KMS-11 (cell line): ENCODE data around the gene ESYT1.

Source experiments
- H2AFZ ChIP-seq: fragments of 200-600 bp; sonication (generic); 2 replicates; pipeline ENCODE4 v1.6.1; 2016; ENCODE audit warnings: antibody characterized with exemption, mixed run types, low read depth
- H3K27ac ChIP-seq: fragments of 200-600 bp; sonication (generic); 2 replicates; pipeline ENCODE4 v1.6.1; 2016; ENCODE audit warnings: mild to moderate bottlenecking, mixed run types
- H3K27me3 ChIP-seq: fragments of 200-600 bp; sonication (generic); 2 replicates; pipeline ENCODE4 v1.6.1; 2017; ENCODE audit warnings: mild to moderate bottlenecking, low read depth, mixed run types, moderate library complexity; ENCODE audit not compliant: insufficient read depth
- H3K36me3 ChIP-seq: fragments of 200-600 bp; sonication (generic); 2 replicates; pipeline ENCODE4 v1.6.1; 2017; ENCODE audit warnings: mild to moderate bottlenecking, mixed run types; ENCODE audit not compliant: insufficient read depth
- H3K4me1 ChIP-seq: fragments of 200-600 bp; sonication (generic); 2 replicates; pipeline ENCODE4 v1.6.1; 2016; ENCODE audit warnings: mild to moderate bottlenecking, low read depth, mixed run types; ENCODE audit not compliant: poor library complexity, severe bottlenecking
- H3K4me2 ChIP-seq: fragments of 200-600 bp; sonication (generic); 2 replicates; pipeline ENCODE4 v1.7.0; 2016; ENCODE audit warnings: mild to moderate bottlenecking, mixed run types
- H3K4me3 ChIP-seq: fragments of 200-600 bp; sonication (generic); IDR thresholded peaks from 2 replicates; pipeline ENCODE4 v1.6.1; 2017; ENCODE audit warnings: low read depth, low read length, mixed read lengths; ENCODE audit not compliant: insufficient read depth
- H3K79me2 ChIP-seq: fragments of 200-600 bp; sonication (generic); 2 replicates; pipeline ENCODE4 v1.6.1; 2016; ENCODE audit warnings: low read depth, mixed run types; ENCODE audit not compliant: insufficient read depth
- H3K9ac ChIP-seq: fragments of 200-600 bp; sonication (generic); 2 replicates; pipeline ENCODE4 v1.6.1; 2016; ENCODE audit warnings: mild to moderate bottlenecking, mixed run types
- H4K20me1 ChIP-seq: fragments of 200-600 bp; sonication (generic); 2 replicates; pipeline ENCODE4 v1.6.1; 2016; ENCODE audit warnings: mild to moderate bottlenecking, mixed run types; ENCODE audit not compliant: insufficient read depth
- TF ChIP-seq, protein P1 (sequence below): fragments of 200-600 bp; sonication (generic); conservative IDR thresholded peaks from 2 replicates; pipeline ENCODE4 v1.6.1; 2017; ENCODE audit warnings: low read depth, mild to moderate bottlenecking, antibody characterized with exemption, low read length, moderate library complexity, mixed read lengths

Gene ESYT1

GRCh38 chr12:56129942-56130495 is 2.0 kb downstream of the ESYT1 start:
- Histone ChIP-seq H3K79me2 (peaks cover 26% of the 10 kb centered on the region; the same call in 1 of the 2 replicates), H3K9ac (peak overlapping the region; percentile 63; the same call in 1 of the 2 replicates), H2AFZ (no peak overlapping the region), H3K27me3 (no peaks in the 10 kb centered on the region), H3K36me3 (peaks cover 4% of the 10 kb centered on the region; the same call in 1 of the 2 replicates), H3K4me1 (peaks cover 52% of the 10 kb centered on the region), H4K20me1 (no peaks in the 10 kb centered on the region), H3K4me2 (peak overlapping the region; percentile 86), H3K4me3 (no peak overlapping the region), H3K27ac (peak overlapping the region; percentile 35; the same call in 1 of the 2 replicates)
- TF ChIP-seq, protein P1, sequence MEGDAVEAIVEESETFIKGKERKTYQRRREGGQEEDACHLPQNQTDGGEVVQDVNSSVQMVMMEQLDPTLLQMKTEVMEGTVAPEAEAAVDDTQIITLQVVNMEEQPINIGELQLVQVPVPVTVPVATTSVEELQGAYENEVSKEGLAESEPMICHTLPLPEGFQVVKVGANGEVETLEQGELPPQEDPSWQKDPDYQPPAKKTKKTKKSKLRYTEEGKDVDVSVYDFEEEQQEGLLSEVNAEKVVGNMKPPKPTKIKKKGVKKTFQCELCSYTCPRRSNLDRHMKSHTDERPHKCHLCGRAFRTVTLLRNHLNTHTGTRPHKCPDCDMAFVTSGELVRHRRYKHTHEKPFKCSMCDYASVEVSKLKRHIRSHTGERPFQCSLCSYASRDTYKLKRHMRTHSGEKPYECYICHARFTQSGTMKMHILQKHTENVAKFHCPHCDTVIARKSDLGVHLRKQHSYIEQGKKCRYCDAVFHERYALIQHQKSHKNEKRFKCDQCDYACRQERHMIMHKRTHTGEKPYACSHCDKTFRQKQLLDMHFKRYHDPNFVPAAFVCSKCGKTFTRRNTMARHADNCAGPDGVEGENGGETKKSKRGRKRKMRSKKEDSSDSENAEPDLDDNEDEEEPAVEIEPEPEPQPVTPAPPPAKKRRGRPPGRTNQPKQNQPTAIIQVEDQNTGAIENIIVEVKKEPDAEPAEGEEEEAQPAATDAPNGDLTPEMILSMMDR = no peak

DNA sequence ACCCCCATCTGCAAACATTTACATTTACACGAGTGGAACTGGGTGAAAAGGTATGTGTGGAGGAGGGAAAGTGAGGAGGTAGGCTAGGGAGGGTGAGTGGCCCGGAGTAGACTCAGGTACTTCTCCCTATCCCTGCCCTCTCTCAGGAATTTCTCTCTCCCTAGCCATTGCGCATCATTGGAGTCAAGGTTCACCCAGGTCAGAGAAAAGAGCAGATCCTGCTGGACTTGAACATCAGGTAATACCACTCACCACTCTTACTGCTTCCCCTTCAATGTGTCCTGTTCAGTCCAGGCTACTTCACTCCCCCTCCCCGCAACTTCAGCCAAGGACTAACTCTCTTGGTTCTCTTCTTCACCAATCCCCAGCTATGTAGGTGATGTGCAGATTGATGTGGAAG is 2.8 kb downstream of the ESYT1 start:
- TF ChIP-seq, protein P1 = no peak
- Histone ChIP-seq H3K9ac (no peak overlapping the region), H3K27ac (no peak overlapping the region), H3K27me3 (no peaks in the 10 kb centered on the region), H3K36me3 (peaks cover 4% of the 10 kb centered on the region; the same call in 1 of the 2 replicates), H3K4me1 (peaks cover 52% of the 10 kb centered on the region), H3K4me2 (no peak overlapping the region), H2AFZ (no peak overlapping the region), H3K79me2 (peaks cover 26% of the 10 kb centered on the region; the same call in 1 of the 2 replicates), H3K4me3 (no peak overlapping the region), H4K20me1 (no peaks in the 10 kb centered on the region)

GRCh38 chr12:56134897-56135296 is 6.8 kb downstream of the ESYT1 start:
- Histone ChIP-seq H4K20me1 (no peaks in the 10 kb centered on the region), H3K27ac (no peak overlapping the region), H2AFZ (no peak overlapping the region), H3K4me3 (no peak overlapping the region), H3K9ac (no peak overlapping the region), H3K79me2 (peaks cover 8% of the 10 kb centered on the region; the same call in 1 of the 2 replicates), H3K4me1 (peaks cover 30% of the 10 kb centered on the region), H3K4me2 (peak overlapping the region; percentile 10; the same call in 1 of the 2 replicates), H3K36me3 (peaks cover 8% of the 10 kb centered on the region; the same call in 1 of the 2 replicates), H3K27me3 (no peaks in the 10 kb centered on the region)
- TF ChIP-seq, protein P1 = no peak

GRCh38 chr12:56137853-56138571 is 9.9 kb downstream of the ESYT1 start:
- TF ChIP-seq, protein P1 = no peak
- Histone ChIP-seq H3K27me3 (no peaks in the 10 kb centered on the region), H3K4me2 (no peak overlapping the region), H2AFZ (no peak overlapping the region), H3K9ac (no peak overlapping the region), H3K36me3 (peaks cover 10% of the 10 kb centered on the region; the same call in 1 of the 2 replicates), H3K27ac (no peak overlapping the region), H4K20me1 (no peaks in the 10 kb centered on the region), H3K79me2 (no peaks in the 10 kb centered on the region), H3K4me3 (no peak overlapping the region), H3K4me1 (peaks cover 25% of the 10 kb centered on the region)
